Stimulated activated CD4-positive, alpha-beta T cell treated with anti-CD3 and anti-CD28 coated beads, Interleukin-2, amount 100 ng/mL, for 4 hours (primary cell): ENCODE results near the gene PHF19.

Experiments used
- DNase-seq: peaks from one replicate; pipeline ENCODE4 v3.0.0-alpha.2; 2020; ENCODE audit warnings: low read depth

PHF19 gene

GRCh38 chr9:120891884-120892747 lies 15.1 kb upstream of the PHF19 start:
- DNase-seq = no peak

GRCh38 chr9:120891245-120891883 lies 14.4 kb upstream of the PHF19 start:
- peak; percentile 63 for DNase-seq

- DNase-seq = no peak
These were observed 13.6 kb upstream of the PHF19 start for GRCh38 chr9:120890320-120891244.

DNA sequence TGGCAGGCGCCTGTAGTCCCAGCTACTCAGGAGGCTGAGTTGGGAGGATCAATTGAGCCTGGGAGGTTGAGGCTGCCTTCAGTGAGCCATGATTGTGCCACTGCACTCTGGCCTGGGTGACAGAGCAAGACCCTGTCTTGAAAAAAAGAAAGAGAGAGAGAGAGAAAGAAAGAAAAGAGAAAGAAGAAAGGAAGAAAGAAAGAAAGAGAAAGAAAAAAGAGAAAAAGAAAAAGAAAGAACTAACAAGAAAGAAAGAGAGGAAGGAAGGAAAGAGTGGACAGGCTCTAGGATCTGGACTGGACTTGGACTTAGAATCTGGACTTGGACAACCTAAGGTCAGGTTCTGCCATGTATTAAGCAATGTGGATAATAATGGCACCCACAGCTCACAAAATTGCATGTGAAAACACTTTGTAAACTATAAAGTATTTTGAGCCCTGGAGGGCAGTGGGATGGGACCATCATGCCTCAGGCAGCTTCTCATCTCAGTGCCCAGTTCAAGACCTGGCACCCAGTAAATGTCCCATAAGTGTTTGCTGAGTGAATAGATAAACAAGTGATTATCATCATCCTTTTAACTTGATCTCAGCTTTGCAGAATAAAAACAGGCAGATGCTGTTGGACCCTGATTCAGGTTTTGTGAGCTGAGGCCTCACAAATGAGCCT lies 12.8 kb upstream of the PHF19 start:
- DNase-seq = no peak

- DNase-seq = no peak
These were observed 11.6 kb upstream of the PHF19 start for GRCh38 chr9:120888626-120889025.

GRCh38 chr9:120886490-120886967 lies 9.5 kb upstream of the PHF19 start:
- no peak for DNase-seq

DNA sequence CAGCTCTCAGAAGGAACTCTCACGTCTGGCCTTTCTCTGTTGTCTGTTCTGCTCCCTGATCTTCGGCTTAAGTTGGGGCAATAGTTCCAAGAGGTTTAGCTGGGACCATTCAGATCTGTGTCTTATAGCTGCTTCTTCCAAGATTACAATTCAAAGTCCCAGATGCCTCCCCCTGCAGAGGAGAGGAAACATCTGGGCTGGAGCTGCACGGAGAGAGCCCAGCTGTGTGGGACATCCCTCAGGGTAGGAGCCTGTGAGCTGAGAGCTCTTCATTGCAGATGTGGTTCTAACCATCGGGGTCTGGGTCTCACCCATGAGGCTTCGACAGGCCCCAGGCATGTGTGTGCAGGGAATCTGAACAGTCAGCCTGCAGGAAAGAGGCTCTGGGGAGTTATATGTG lies 9.0 kb upstream of the PHF19 start:
- no peak for DNase-seq

- DNase-seq = no peak
These were observed 8.5 kb upstream of the PHF19 start for GRCh38 chr9:120885457-120885856.

- DNase-seq = no peak
These were observed 6.6 kb upstream of the PHF19 start for GRCh38 chr9:120883608-120883996.

- DNase-seq = no peak
These were observed 6.1 kb upstream of the PHF19 start for GRCh38 chr9:120882935-120883607.

DNA sequence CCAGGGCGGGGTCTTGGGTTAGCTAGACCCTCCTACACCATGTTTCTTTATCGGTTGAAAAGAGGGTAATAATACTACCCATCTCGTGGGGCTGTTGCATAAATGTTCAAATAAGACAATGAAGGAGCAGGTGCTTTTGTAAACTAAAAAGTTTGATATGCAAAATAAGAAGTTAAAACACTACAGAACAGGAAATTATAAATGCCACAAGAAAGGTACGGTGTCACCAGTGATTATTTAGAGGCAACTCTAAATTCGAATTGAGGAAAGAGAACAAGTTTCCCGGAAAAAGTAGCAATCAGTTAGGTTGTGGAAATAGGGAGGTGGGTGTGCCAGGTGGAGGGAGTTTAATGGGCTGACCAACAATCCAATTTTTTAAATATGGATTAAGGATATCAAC lies 2.5 kb upstream of the PHF19 start:
- DNase-seq = no peak

GRCh38 chr9:120878188-120879130 lies 1.5 kb upstream of the PHF19 start:
- DNase-seq = no peak

GRCh38 chr9:120877276-120878034 lies 467 bp upstream of the PHF19 start:
- no peak for DNase-seq

GRCh38 chr9:120875954-120876841 lies 790 bp downstream of the PHF19 start:
- DNase-seq = peak; percentile 68

- no peak for DNase-seq
These were observed 1.4 kb downstream of the PHF19 start for GRCh38 chr9:120875643-120875953.

GRCh38 chr9:120875195-120875565 lies 1.8 kb downstream of the PHF19 start:
- DNase-seq = no peak

- DNase-seq = no peak
These were observed 2.5 kb downstream of the PHF19 start for GRCh38 chr9:120874226-120875194.
